Hematopoietic multipotent progenitor cell treated with erythropoietin and hydrocortisone succinate and interleukin-3 and kit ligand, for 6 days (in vitro differentiated cells): ENCODE results near the gene TM6SF1.
"Not testable (repeated sequence)": the region's sequence is repeated elsewhere in the genome, so short reads cannot be mapped to it uniquely, and the experiment has no call there.

Source experiments
- DNase-seq: peaks from one replicate; pipeline ENCODE4 v3.0.0-alpha.2; 2015

Gene TM6SF1

DNA sequence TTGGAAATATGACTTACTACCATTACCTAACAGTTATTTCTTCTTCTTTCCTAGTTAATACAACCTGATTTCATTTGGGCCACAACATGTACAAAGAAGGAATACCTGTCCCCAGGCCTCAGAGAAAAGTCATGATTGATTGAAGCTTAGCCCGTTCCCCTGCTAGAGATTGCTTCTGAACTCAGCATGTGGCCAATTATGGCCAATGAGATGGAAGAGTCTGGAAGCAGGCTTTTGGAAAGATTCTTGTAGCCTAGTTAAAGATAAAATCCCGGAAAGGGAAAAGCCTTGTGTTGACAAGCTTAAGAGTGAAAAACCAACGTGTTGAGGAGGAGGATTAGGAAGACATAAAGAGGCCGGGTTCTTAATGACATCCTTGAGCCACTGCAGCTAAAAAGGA is 17.0 kb upstream of the TM6SF1 start:
- no peak for DNase-seq

- DNase-seq: not testable (repeated sequence)
These were observed 15.5 kb upstream of the TM6SF1 start for GRCh38 chr15:83091965-83092308.

DNA sequence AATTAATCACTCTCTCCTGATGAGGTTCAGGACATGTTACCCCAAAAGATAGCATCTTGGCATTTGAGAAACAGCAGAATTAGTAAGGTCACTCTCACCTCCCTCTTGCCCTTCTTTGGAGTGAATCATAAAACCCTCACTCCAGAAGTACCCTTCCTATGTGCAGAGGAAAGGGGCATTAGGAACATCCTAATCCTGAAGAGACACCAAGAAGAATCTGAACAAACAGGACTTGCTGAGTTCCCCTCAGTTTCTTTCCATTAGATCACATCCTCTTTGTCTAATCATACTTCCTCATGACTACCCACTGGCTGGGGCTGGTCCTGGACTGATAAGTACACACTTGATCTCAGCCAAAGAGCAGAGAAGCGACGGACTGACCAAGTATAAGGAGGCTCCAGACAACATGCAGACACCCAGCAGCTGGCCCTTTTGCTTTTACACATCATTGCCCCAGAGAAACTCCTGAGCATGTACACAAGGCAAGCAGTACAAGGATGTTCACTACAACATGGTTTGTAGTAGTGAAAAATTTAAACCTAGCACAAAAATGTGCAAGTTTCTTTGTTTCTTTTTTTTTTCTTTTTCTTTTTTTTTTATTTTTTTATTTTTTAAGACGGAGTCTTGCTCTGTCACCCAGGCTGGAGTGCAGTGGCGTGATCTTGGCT is 15.0 kb upstream of the TM6SF1 start:
- DNase-seq: peak; percentile 98

GRCh38 chr15:83094583-83094982 is 12.9 kb upstream of the TM6SF1 start:
- no peak for DNase-seq

- DNase-seq: no peak
These were observed 9.4 kb upstream of the TM6SF1 start for GRCh38 chr15:83098079-83098478.

DNA sequence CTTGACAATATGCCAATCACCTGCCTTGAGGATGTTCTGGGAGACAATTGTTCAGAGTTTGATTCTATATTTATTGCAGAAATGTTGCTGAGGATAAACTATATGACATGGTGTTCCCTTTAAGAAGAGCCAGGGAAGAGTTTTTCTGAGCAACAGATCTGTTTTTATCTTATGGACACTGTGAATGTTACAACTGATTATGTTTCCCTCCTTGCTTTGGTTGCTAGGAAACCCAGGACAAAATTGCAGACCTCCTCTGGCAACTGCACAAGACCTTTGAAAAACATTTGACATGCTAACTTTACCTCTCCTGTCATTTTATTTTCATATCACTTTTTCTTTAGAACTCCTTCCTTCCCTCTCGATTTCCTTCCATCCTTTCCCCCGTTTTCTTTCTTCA is 8.2 kb upstream of the TM6SF1 start:
- peak; percentile 57 for DNase-seq

DNA sequence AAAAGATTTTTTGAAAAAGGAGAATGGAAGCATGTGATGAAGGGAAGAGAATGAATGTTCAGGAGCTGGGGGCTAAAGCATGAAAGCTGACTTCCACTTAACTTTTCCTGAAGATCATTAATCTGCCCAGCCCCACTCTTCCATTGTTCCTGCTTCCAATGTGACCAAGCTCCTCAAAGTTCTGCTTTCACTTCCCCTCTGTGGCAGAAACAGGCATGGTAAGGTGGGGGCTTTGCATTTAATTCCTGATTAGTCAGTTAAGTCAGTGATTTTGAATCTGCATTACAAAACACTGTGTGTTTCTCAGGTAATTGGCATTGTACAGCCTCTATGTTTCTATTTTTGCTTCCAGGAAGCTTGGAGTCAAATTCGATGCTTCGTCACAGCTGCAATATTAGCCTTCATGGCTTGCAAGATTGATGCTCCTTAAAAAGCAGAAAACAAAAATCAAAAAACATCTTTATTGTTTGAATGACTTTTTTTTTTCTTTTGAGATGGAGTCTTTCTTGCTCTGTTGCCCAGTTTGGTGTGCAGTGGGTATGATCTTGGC is 7.3 kb upstream of the TM6SF1 start:
- DNase-seq: no peak

DNA sequence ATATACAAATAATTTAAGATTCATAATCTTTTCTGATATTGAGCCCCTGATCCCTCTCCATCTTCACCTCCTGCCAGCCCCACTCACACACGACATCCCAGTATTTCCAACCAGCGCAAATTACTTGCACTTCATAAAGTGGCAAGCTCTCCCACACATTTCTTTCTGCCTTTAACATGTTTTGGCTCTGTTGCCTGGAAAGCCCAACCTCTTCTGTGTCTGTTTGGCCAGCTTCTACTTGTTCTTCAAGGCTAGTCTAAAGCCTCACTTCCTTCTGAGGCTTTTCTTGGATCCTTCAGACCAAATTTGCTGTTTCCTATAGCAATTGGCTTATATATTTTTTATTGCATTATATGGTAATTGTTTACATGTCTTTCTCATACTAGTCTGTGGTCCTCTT is 5.1 kb upstream of the TM6SF1 start:
- no peak for DNase-seq

GRCh38 chr15:83104141-83104540 is 3.3 kb upstream of the TM6SF1 start:
- DNase-seq: no peak

DNA sequence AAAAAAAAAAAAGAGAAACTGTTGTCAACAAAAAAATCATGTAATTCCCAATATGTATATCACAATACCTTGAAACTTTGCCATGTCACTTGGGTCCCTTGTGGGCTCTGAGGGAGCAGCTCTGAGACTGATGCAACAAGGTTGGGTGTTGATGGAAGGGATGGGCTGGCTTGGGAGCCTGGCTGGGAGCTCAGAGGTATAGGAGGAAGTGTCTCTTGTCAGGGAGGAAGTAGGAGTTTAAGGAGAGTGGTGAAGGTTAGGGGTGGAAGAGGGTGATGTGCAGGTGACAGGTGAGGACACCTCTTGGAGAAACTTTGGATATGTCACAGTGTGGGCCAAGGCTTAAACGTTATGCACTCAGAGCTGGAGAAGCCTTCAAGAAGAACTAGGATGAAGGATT is 2.0 kb upstream of the TM6SF1 start:
- DNase-seq: no peak

GRCh38 chr15:83107841-83108181 is 366 bp downstream of the TM6SF1 start:
- no peak for DNase-seq

DNA sequence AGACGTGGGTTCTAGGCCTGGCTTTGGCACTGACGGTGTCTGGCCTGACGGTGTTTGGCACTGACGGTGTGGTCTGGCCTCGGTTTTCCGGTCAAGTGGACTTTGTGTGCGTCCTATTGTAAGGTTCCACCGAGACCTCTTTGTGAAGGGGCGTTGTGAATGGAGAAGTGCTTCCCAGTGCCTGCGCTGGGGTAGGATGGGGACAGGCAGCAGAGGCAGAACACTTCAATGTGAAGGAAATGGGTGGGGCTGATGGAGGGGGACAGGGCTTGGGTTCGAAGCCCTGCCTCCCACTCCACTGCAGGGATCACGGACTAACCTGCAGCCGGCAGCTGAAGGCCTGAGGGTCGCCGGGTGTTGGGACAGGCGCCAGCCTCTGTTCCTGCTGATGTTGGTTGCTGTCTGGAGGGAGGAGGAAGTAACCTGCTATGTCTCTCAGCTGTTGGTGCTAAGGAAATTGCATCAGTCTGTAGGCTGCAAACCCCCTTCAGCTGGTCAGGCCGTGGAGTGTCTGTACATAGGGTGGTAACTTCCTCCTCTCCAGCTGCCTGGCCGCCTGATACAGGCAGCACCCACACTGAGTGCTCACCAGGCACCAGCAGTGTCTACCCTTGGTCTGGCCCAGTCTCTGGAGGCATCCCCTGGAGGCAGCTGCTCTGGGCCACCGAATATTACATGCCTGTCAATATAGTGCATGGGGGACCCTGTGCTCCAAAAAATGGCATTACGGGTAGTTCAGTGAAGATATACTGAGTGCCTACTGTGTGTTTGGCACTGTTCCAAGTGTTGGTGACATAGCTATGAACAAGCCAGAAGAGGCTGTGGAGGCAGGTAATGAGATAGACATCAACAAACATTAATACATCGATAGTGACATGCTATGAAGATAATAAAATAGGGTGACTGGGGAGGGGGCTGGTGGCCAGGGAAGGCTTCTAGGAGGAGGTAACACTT is 1.1 kb downstream of the TM6SF1 start:
- peak; percentile 89 for DNase-seq

GRCh38 chr15:83109532-83109931 is 2.1 kb downstream of the TM6SF1 start:
- DNase-seq: no peak

DNA sequence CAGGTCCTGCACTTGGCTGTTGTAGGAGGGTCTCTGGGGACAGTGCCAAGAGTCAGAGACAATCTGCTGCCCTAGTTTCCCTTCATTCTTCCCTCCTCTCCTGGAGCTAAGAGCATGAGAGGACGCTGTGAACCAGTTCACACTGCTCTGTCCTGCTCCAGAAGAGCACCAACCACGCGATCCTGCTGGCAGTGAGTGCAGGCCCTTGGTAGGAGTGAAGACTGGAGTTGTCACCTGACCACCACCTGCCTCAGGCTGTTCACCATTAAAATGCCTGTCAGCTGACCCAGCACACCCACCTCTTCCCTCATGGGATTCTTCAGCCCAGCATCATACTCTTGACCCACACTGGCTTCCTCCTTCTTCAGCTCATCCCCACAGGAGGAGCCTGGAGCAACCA is 2.9 kb downstream of the TM6SF1 start:
- no peak for DNase-seq

GRCh38 chr15:83111149-83111548 is 3.7 kb downstream of the TM6SF1 start:
- no peak for DNase-seq

DNA sequence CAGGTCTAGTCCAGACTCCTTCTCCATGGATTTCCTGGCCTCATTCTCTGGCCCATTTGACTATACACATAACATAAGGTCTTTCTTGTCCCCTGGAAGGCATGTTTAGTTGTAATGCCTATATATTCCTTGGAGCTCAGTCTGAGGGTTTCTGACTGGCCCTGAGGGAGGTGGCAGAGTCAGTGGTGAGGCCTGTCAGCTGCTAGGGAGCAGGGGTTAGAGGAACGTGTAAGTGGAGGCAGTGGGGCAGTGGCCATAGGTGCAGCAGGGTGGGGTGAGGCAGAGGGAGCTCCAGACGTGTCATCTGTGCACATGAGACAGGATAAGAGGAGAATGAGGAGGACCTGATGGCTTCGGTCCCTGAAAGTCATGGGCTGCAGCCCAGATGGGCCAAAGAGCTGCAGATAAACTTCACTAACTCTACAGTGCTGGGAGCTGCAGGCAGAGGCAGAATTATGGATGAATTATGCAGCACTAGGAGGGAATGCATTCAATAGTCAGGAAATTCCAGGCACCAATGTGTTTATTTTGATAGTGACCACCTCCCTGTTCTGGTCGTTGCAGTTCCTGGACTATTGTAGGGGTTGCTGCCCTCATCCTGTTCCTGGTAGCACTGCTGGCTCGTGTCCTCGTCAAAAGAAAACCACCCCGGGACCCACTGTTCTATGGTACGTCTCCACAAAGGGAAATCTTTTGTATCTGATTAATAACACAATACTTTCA is 4.9 kb downstream of the TM6SF1 start:
- no peak for DNase-seq

DNA sequence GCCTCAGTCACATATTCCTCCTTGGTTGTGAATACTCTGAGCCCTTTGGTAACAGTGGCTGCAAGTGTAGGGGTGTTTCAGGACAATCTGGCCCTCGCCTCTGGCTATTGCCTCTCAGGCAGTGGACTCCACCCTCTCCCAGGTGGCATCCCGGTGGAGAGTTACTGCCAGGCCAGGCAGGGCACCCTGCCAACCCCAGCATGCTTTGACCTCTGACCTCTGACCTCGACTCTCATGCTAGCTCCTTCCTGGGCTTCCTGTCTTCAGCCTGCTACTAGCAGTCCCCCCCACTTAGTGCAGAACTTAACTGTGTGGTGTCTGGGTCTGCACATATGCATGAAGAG is 5.5 kb downstream of the TM6SF1 start:
- DNase-seq: no peak

GRCh38 chr15:83113881-83114674 is 6.6 kb downstream of the TM6SF1 start:
- no peak for DNase-seq

DNA sequence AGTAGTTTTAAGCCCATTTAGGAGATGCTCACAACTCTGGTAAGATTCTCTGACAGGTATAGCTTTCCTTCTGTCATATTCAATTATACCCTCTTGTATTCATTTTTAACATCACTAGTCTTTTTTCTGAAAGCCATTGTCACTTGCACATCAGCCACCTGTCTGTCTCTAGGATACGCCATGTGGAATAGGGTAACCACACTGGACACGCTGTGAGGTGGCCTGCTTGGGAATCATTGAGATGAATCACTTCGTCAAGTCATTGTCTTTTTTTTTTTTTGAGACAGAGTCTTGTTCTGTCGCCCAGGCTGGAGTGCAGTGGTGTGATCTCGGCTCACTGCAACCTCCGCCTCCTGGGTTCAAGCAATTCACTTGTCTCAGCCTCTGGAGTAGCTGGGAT is 7.4 kb downstream of the TM6SF1 start:
- DNase-seq: no peak

GRCh38 chr15:83115410-83115809 is 8.0 kb downstream of the TM6SF1 start:
- no peak for DNase-seq

DNA sequence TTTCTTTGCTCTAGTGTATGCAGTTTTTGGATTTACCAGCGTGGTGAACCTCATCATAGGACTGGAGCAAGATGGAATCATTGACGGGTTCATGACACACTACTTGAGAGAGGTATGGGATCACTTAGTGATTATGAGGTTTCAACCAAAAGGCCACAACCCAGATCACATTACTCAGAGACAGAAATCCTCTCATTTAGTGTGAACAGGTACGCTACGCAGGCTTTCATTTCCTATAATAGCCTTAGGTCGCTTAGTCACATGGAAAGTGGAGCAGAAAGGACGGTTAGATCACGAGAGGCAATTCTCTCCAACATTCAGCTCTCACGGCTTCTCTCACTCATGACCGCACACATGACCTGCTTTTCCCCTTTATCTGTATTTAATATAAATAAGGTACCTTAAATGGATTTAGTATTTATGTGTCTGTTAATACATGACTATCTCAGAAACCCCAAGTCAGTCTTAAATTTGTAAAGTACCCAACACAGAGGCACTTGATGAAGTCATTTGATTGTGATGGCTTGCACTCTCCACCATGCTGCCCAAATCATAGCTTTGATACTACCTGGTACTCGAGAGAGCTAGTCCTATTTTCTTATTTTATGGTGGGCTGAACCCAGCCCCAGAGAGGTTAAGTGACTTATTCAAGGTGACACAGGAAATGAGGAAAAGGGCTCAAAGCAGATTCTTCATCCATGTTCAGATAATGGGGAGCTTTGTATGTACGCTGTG is 8.6 kb downstream of the TM6SF1 start:
- DNase-seq: no peak

DNA sequence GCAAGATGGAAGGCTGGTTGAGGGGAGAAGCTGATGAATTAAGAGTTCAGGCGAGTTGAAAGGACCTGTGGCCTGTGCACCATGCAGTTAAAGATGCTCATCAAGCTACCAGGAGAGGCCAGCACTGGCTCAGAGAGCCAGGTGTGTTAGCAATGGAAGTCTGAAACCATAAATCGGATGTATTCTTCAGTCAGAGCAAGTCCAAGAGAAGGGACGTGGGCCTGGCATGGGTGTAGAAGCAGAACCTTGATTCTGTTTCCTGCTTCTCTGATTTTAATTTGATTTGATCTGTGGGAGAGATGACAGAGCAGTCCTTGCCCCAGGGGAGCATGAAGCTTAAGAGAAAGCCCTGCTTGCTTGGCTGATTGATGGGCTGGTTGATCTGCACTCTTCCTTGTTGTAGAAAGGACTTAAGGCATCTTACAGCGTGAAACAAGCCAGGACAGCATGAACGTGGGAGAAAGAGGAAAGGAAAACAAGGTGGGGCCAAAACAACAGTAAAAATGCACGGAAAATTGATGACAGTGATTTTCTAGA is 10.9 kb downstream of the TM6SF1 start:
- DNase-seq: no peak
